ENCODE data around the gene IGFBP3.

IGFBP3 gene

GRCh38 chr7:45886931-45887667 is 34.0 kb downstream of the IGFBP3 start (continued):
- TF ChIP-seq ZBTB44 (tag by site-specific recombination; IDR thresholded peaks at IDR 0.05) (no peak), ZIC2 (tag by site-specific recombination; IDR thresholded peaks at IDR 0.05) (no peak), SP7 (tag by site-specific recombination; IDR thresholded peaks at IDR 0.05) (no peak), ZNF660 (tag by site-specific recombination; IDR thresholded peaks at IDR 0.05) (no peak), ZNF311 (tag by site-specific recombination; IDR thresholded peaks at IDR 0.05; ENCODE audit: borderline replicate concordance) (no peak), ZNF366 (tag by site-specific recombination; conservative IDR thresholded peaks at IDR 0.05) (no peak), ZNF701 (tag by site-specific recombination; IDR thresholded peaks at IDR 0.05) (no peak), PRDM10 (tag by site-specific recombination; IDR thresholded peaks at IDR 0.05) (no peak), SP2 (tag by site-specific recombination; IDR thresholded peaks at IDR 0.05) (no peak)

GRCh38 chr7:45885264-45885882 is 35.7 kb downstream of the IGFBP3 start:
- no peak overlapping the region for H3K4me3 ChIP-seq (ENCODE audit: low read depth, low read length)
- H3K27ac ChIP-seq (ENCODE audit: extremely low read depth, low read depth, low read length), result no peak overlapping the region
- H3K4me1 ChIP-seq (ENCODE audit: control insufficient read depth, insufficient read depth, low read length), result no peaks in the 10 kb centered on the region
- no peaks in the 10 kb centered on the region for H3K36me3 ChIP-seq (ENCODE audit: control insufficient read depth in 2 of 2, insufficient read depth in 1 of 2, low read length in 2 of 2)
- POLR2A ChIA-PET, result no interaction called here
- CTCF ChIA-PET, result interaction anchor here (0.5 to 0.6 kb wide), 2 partner anchors 537 to 1964 kb away, joined by 3 read pairs; no protein-coding TSS in a partner anchor
- H3K9me3 ChIP-seq (ENCODE audit: control insufficient read depth, insufficient read depth, low read depth, low read length), result no peaks in the 10 kb centered on the region
- TF ChIP-seq REST (tag by site-specific recombination; IDR thresholded peaks at IDR 0.05), result no peak
- no peak for TF ChIP-seq BCL11B (tag by site-specific recombination; IDR thresholded peaks at IDR 0.05; ENCODE audit: low read depth)
- no peak for TF ChIP-seq ZNF416 (tag by site-specific recombination; IDR thresholded peaks at IDR 0.05)
- no peak for TF ChIP-seq ZNF529 (tag by site-specific recombination; IDR thresholded peaks at IDR 0.05; ENCODE audit: insufficient replicate concordance)
- TF ChIP-seq ZNF571 (tag by site-specific recombination; IDR thresholded peaks at IDR 0.05), result no peak
- no peak for TF ChIP-seq GLI2 (tag by site-specific recombination; IDR thresholded peaks at IDR 0.05; ENCODE audit: borderline replicate concordance, low read depth)
- no peak for TF ChIP-seq ZNF398 (tag by site-specific recombination; IDR thresholded peaks at IDR 0.05)
- no peak for TF ChIP-seq ZNF660 (tag by site-specific recombination; IDR thresholded peaks at IDR 0.05)
- TF ChIP-seq ZNF423 (tag by site-specific recombination; IDR thresholded peaks at IDR 0.05), result no peak
- TF ChIP-seq ZSCAN16 (tag by site-specific recombination; IDR thresholded peaks at IDR 0.05), result no peak
- TF ChIP-seq ZNF610 (tag by site-specific recombination; IDR thresholded peaks at IDR 0.05; ENCODE audit: borderline replicate concordance), result no peak
- TF ChIP-seq ZNF837 (tag by site-specific recombination; IDR thresholded peaks at IDR 0.05), result no peak
- no peak for TF ChIP-seq ZNF16 (tag by site-specific recombination; IDR thresholded peaks at IDR 0.05; ENCODE audit: low read depth)
- TF ChIP-seq ZNF510 (tag by site-specific recombination; IDR thresholded peaks at IDR 0.05; ENCODE audit: insufficient replicate concordance), result no peak
- TF ChIP-seq ZNF274 (IDR thresholded peaks at IDR 0.05; ENCODE audit: low read length), result no peak
- no peak for TF ChIP-seq ZNF274 (tag by site-specific recombination; IDR thresholded peaks at IDR 0.05; ENCODE audit: borderline replicate concordance)
